HEK293T (cell line): ENCODE data around the gene HECTD1.

Experiments used
- ARNT ChIP-seq: fragments of 450-650 bp; IDR thresholded peaks from 2 replicates; pipeline ENCODE4 v1.6.1; 2017; ENCODE audit warnings: mild to moderate bottlenecking
- BHLHE40 ChIP-seq: fragments of 450-650 bp; IDR thresholded peaks from 2 replicates; pipeline ENCODE4 v1.6.1; 2016; ENCODE audit warnings: mild to moderate bottlenecking, moderate library complexity, borderline replicate concordance
- ELF4 ChIP-seq: fragments of 450-650 bp; IDR thresholded peaks from 2 replicates; pipeline ENCODE4 v1.6.1; 2017; ENCODE audit warnings: antibody characterized with exemption
- HDGF ChIP-seq: fragments of 450-650 bp; IDR thresholded peaks from 2 replicates; pipeline ENCODE4 v1.6.1; 2017; ENCODE audit warnings: antibody characterized with exemption, borderline replicate concordance
- LEF1 ChIP-seq: fragments of 450-650 bp; IDR thresholded peaks from 2 replicates; pipeline ENCODE4 v1.6.1; 2017; ENCODE audit warnings: mild to moderate bottlenecking, borderline replicate concordance
- NFRKB ChIP-seq: fragments of 450-650 bp; IDR thresholded peaks from 2 replicates; pipeline ENCODE4 v1.6.1; 2016; ENCODE audit warnings: mild to moderate bottlenecking, moderate library complexity
- SP1 ChIP-seq: fragments of 450-650 bp; IDR thresholded peaks from 2 replicates; pipeline ENCODE4 v1.6.1; 2017

DNA sequence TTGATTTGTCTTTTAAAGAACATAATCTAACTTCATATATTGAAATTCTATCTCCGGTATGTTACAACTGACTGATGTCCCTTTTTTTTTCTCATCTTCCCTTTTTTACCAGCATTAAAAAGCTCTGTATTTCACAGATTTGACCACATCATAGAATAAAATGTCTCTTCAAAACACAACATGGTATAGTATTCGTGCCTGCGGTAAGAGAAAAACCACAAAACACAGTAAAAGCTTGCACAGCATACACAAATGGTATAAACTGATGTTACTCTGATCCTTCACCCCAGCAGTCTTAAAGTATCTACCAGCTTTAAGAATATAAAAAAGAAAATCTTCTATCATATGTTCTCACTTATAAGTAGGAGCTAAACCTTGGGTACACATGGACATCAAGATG, 83.4 kb downstream of the HECTD1 start:
- TF ChIP-seq ARNT (no peak), BHLHE40 (no peak), LEF1 (no peak), ELF4 (no peak), SP1 (no peak), NFRKB (no peak), HDGF (no peak)
